ENCODE data around the gene ARG2. TPM values are rescaled to one million over a fixed set of nuclear protein-coding genes. Genes with fewer than 3 reads are reported as not detected.

ARG2 gene
- total and polyA plus RNA-seq, 9 of the 15 experiments (the other 6 are each of a cell fraction or from before 2014, with no cell fraction given) = 6.2 to 75.0 (median 17.8) TPM

DNA sequence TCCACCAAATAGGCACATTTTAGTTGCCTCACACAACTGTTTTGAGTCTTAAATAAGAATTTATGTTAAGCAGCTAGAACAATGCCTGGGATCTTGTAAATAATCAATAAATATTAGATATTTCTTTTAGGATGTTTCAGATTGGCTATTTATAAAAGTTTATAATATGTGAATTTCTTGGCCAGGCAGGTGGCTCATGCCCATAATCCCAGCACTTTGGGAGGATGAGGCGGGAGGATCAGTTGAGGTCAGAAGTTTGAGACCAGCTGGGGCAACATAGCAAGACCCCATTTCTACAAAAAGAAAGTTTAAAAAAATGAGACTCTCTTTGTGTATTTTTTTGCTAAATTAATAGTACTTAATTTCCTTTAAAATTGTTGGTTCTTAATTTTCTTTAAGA, 21.8 kb downstream of the ARG2 start:
- CTCF ChIA-PET (ENCODE audit: low intra/inter-chr PET ratio) = no interaction called here
- TF ChIP-seq ADNP (tag; IDR thresholded peaks at IDR 0.05) = peak; percentile 53; the same call in 1 of the 2 replicates
- peak; percentile 58 for TF ChIP-seq RBM25 (IDR thresholded peaks at IDR 0.05; ENCODE audit: low read depth, low read length, severe bottlenecking)
- no peak for TF ChIP-seq HNRNPL (IDR thresholded peaks at IDR 0.05; ENCODE audit: low read depth, low read length)
- no peak for TF ChIP-seq SMAD2 (IDR thresholded peaks at IDR 0.05; ENCODE audit: low read depth, low read length)
- TF ChIP-seq, protein P1, sequence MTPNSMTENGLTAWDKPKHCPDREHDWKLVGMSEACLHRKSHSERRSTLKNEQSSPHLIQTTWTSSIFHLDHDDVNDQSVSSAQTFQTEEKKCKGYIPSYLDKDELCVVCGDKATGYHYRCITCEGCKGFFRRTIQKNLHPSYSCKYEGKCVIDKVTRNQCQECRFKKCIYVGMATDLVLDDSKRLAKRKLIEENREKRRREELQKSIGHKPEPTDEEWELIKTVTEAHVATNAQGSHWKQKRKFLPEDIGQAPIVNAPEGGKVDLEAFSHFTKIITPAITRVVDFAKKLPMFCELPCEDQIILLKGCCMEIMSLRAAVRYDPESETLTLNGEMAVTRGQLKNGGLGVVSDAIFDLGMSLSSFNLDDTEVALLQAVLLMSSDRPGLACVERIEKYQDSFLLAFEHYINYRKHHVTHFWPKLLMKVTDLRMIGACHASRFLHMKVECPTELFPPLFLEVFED (CRISPR knock-in tag; conservative IDR thresholded peaks at IDR 0.05) = no peak
- no peak for TF ChIP-seq DIDO1 (tag; IDR thresholded peaks at IDR 0.05; ENCODE audit: low read depth)
- TF ChIP-seq, protein P2, sequence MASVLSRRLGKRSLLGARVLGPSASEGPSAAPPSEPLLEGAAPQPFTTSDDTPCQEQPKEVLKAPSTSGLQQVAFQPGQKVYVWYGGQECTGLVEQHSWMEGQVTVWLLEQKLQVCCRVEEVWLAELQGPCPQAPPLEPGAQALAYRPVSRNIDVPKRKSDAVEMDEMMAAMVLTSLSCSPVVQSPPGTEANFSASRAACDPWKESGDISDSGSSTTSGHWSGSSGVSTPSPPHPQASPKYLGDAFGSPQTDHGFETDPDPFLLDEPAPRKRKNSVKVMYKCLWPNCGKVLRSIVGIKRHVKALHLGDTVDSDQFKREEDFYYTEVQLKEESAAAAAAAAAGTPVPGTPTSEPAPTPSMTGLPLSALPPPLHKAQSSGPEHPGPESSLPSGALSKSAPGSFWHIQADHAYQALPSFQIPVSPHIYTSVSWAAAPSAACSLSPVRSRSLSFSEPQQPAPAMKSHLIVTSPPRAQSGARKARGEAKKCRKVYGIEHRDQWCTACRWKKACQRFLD (CRISPR knock-in tag; IDR thresholded peaks at IDR 0.05) = no peak
- TF ChIP-seq ZC3H8 (IDR thresholded peaks at IDR 0.05) = no peak
- peak; percentile 60 for TF ChIP-seq ZNF121 (CRISPR knock-in tag; conservative IDR thresholded peaks at IDR 0.05)

More for the DNA sequence above, 21.8 kb downstream of the ARG2 start:
- Histone ChIP-seq H3K36me3 (ENCODE audit: control insufficient read depth, insufficient read depth, low read length) (peaks cover 17% of the 10 kb centered on the region; the same call in 2 of the 3 replicates), H3K4me1 (replicated peaks in 1 of 2; ENCODE audit: control insufficient read depth in 2 of 2, insufficient read depth in 2 of 2, low read length in 2 of 2) (peaks cover 0 to 29% of the 10 kb centered on the region in 2 experiments; a peak in 3 of 5 replicates), H3K9ac (ENCODE audit: insufficient read depth in 1 of 2, low read depth in 2 of 2, low read length in 2 of 2) (no peak overlapping the region), H3K9me1 (ENCODE audit: control insufficient read depth, insufficient read depth, low read length) (no peaks in the 10 kb centered on the region), H3K27ac (ENCODE audit: extremely low read depth, low read depth, low read length) (no peak overlapping the region), H2AFZ (ENCODE audit: low read depth, low read length) (no peak overlapping the region), H4K20me1 (replicated peaks; ENCODE audit: control insufficient read depth, insufficient read depth, low read length) (no peaks in the 10 kb centered on the region), H3K4me2 (ENCODE audit: insufficient read depth, low read length) (no peak overlapping the region), H3K27me3 (ENCODE audit: control insufficient read depth in 2 of 2, insufficient read depth in 2 of 2, low read length in 2 of 2) (no peaks in the 10 kb centered on the region), H3K79me2 (ENCODE audit: control insufficient read depth, insufficient read depth, low read length) (no peaks in the 10 kb centered on the region), H3K9me3 (replicated peaks; ENCODE audit: control insufficient read depth, insufficient read depth, low read depth, low read length) (no peaks in the 10 kb centered on the region), H3K4me3 (no peak overlapping the region)
- POLR2A ChIA-PET = interaction anchor here (0.7 to 1.5 kb wide), 4 partner anchors 14 to 27 kb away, joined by 3 to 6 read pairs (median 3); no protein-coding TSS in a partner anchor
- DNase-seq (ENCODE audit: extremely low read depth in 1 of 4, low spot score in 3 of 4) (no peak), FAIRE-seq (no peak), ATAC-seq (no peak)
- no TSS peak for BruUV-seq (replicated peaks)
- intact Hi-C loops (cut with micrococcal nuclease) = no loop called here
- 92% methylated on average over 1 of the region's 1 CpG for whole genome bisulfite sequencing (ENCODE audit: insufficient coverage, low coverage, missing lambda C conversion rate)
- in situ Hi-C loops (cut with MboI) = no loop called here
